Brain microvascular endothelial cell (primary cell): Measurements from ENCODE around the gene CD300LF.

ENCODE experiments used
- DNase-seq: peaks from one replicate; pipeline ENCODE4 v3.0.0-alpha.2; 2020
- H3K27ac ChIP-seq: fragments of 250-450 bp; sonication (Bioruptor Pico); 2 replicates; pipeline ENCODE4 v1.5.1; 2020; ENCODE audit warnings: mild to moderate bottlenecking, moderate library complexity
- H3K27me3 ChIP-seq: fragments of 250-450 bp; sonication (Bioruptor Pico); replicated peaks from 2 replicates; pipeline ENCODE4 v1.5.1; 2020; ENCODE audit warnings: mild to moderate bottlenecking
- H3K36me3 ChIP-seq: fragments of 250-450 bp; sonication (Bioruptor Pico); replicated peaks from 2 replicates; pipeline ENCODE4 v1.5.1; 2020; ENCODE audit warnings: mild to moderate bottlenecking
- H3K4me3 ChIP-seq: 2 replicates; pipeline ENCODE4 v1.5.1; 2011; ENCODE audit warnings: low read depth, mild to moderate bottlenecking, control low read depth, low read length, moderate library complexity
- in situ Hi-C: cut with HindIII; loops from 2 replicates; pipeline ENCODE4 v1.10.0; 2017; ENCODE audit warnings: low sequenced_read_pairs, low pct_ligation_motif_present
- TF ChIP-seq, protein P1 (sequence below): IDR thresholded peaks from 2 replicates; pipeline ENCODE4 v1.5.1; 2011; ENCODE audit warnings: low read depth, mild to moderate bottlenecking, moderate library complexity, low read length, control low read depth, inconsistent platforms; ENCODE audit errors: missing control alignments

The CD300LF gene

DNA sequence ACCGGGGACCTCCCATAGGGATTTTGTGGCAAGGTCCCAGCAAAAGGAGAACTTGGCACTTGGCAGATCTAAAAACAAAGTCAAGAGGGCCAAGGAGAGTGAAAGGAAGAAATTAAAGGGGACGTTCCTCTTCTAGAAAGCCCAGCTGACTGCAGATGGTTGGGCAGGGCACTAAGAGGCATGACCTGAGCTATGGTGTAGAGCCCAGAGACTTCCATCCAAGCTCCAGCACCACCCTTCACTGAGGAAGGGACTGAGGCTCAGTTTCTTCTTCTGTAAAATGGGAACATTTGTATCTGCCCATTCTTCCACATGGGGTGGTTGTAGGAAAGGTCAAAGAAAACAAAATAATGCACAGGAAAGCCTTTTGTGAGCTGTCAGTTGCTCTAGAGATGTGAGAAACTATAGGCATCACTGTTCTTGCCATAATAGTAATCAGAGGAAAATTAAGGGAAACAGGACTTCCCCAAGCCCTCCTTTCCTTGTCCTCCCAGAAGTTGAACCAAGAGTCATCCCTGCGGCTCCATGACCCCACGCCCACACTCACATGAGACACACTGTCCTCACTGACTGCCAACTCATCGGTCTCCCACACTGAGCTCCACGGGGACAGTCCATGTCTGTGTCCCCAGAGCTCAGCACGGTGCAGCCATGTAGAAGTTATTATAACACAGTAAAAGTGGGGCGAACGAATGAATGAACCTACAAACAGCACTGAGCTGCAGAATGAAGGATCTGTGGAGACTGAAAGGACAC, 10.4 kb downstream of the CD300LF start:
- Histone ChIP-seq H3K27ac (no peak overlapping the region), H3K4me3 (no peak overlapping the region), H3K36me3 (no peaks in the 10 kb centered on the region), H3K27me3 (no peaks in the 10 kb centered on the region)
- no peak for DNase-seq
- in situ Hi-C loops: no loop called here
- TF ChIP-seq, protein P1, sequence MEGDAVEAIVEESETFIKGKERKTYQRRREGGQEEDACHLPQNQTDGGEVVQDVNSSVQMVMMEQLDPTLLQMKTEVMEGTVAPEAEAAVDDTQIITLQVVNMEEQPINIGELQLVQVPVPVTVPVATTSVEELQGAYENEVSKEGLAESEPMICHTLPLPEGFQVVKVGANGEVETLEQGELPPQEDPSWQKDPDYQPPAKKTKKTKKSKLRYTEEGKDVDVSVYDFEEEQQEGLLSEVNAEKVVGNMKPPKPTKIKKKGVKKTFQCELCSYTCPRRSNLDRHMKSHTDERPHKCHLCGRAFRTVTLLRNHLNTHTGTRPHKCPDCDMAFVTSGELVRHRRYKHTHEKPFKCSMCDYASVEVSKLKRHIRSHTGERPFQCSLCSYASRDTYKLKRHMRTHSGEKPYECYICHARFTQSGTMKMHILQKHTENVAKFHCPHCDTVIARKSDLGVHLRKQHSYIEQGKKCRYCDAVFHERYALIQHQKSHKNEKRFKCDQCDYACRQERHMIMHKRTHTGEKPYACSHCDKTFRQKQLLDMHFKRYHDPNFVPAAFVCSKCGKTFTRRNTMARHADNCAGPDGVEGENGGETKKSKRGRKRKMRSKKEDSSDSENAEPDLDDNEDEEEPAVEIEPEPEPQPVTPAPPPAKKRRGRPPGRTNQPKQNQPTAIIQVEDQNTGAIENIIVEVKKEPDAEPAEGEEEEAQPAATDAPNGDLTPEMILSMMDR: no peak

DNA sequence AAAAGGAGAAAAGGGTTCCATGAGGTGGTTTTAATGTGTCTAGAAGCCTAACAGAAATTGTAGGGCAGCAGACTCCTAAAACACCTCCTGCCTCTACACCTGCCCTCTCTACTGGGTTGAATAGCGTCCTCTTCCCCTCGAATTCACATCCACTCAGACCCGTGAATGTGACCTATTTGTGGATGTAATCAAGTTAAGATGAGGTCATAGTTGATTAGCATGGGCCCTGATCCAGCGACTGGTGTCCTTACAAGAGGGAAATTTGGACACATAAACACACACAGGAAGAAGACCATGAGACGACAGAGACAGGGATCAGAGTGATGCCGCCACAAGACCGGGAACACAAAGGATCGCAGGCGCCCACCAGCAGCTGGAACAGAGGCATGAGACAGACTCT, 13.5 kb downstream of the CD300LF start:
- Histone ChIP-seq H3K36me3 (no peaks in the 10 kb centered on the region), H3K27ac (no peak overlapping the region), H3K27me3 (no peaks in the 10 kb centered on the region), H3K4me3 (no peak overlapping the region)
- in situ Hi-C loops: no loop called here
- DNase-seq: no peak
- TF ChIP-seq, protein P1: no peak

DNA sequence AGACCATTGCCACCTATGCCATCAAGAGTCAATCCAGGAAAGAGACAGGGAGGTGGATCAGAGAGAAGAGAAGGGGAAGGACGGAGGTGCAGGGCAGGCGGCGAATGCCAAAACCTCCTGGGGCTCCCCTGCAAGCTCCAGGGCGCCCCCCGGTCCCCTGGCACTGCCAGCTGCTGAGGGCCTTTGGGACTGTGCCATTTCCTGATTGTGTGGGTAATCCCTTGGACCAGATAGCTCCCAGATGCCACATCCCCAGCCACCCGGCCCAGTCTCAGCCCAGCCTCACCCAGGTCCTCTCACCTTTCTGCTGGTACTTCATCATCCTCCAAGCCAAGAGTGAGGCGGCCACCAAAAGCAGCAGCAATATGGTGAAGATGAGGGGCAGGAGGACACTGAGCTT, 14.7 kb downstream of the CD300LF start:
- in situ Hi-C loops: no loop called here
- no peak overlapping the region for H3K27ac ChIP-seq
- TF ChIP-seq, protein P1: no peak
- H3K27me3 ChIP-seq: no peaks in the 10 kb centered on the region
- no peaks in the 10 kb centered on the region for H3K36me3 ChIP-seq
- no peak overlapping the region for H3K4me3 ChIP-seq
- no peak for DNase-seq

DNA sequence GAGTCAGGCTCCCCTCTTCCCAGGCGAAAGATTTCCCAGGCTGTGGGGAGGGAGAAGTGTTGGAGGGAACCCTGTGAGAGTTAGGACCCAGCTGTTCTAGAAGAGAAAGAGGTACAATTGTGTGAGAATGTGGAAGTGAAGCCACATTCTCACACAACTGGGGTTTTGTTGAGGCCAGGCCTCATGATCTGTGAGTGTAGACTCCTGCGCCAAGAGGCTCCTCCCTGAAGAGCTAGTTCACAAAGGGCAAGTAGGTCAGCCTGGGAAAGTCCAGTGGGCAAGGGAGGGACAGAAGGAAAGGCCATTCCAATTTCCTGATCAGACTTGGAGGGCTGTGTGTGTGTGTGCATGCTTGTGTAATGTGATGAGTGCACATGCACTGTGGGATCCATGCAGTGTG, 15.2 kb downstream of the CD300LF start:
- in situ Hi-C loops: no loop called here
- Histone ChIP-seq H3K27me3 (no peaks in the 10 kb centered on the region), H3K27ac (no peak overlapping the region), H3K36me3 (no peaks in the 10 kb centered on the region), H3K4me3 (no peak overlapping the region)
- DNase-seq: no peak
- TF ChIP-seq, protein P1: no peak

DNA sequence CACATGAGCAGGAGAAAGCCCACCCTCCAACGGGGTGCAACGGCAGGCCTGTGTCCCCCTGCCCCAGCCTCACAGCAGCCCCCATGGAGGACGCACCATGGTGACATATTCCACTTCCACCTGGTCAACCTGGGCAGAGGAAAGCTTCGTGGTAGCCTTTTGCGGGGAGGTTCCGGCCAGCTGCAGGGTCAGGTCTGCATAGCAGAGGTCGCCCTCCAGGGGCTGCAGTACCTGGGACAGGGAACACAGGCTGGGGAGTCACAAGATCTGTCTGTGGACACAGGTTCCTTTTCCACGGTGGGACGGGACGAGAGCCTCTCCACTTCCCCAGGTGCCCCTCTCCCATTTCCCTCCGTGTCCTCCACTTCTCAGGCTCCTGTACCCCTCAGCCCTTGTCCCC, 17.1 kb downstream of the CD300LF start:
- Histone ChIP-seq H3K27me3 (no peaks in the 10 kb centered on the region), H3K27ac (no peak overlapping the region), H3K4me3 (no peak overlapping the region), H3K36me3 (no peaks in the 10 kb centered on the region)
- TF ChIP-seq, protein P1: no peak
- DNase-seq: no peak
- in situ Hi-C loops: no loop called here

DNA sequence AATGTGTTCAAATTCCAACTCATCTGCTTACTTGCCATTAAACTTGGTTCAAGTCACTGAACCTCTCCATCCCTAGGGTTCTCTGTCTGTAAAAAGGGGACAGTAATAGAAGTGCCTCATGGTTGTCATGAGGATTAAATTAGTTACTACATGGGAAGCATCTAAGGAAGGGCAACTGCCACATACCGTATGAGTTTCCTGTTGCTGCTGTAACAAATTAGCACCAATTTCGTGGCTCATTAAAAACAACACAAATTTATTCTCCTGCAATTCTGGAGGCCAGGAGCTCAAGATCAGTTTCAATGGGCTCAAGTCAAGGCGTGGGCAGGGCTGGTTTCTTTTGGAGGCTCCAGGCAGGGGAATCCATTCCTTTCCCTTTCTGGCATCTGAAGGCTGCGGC, 18.6 kb downstream of the CD300LF start:
- no peaks in the 10 kb centered on the region for H3K27me3 ChIP-seq
- DNase-seq: no peak
- TF ChIP-seq, protein P1: no peak
- H3K36me3 ChIP-seq: no peaks in the 10 kb centered on the region
- in situ Hi-C loops: no loop called here
- no peak overlapping the region for H3K27ac ChIP-seq
- H3K4me3 ChIP-seq: no peak overlapping the region
